ENCODE measurements around the gene FCN1. TPM values are rescaled to one million over a fixed set of nuclear protein-coding genes. Genes with fewer than 3 reads are reported as not detected.

The FCN1 gene
- total RNA-seq, 1 donor from 2014 or later = not detected

- Mint-ChIP-seq H3K4me1 (ENCODE audit: unreplicated experiment) (peaks cover 2% of the 10 kb centered on the region), H3K27me3 (ENCODE audit: unreplicated experiment) (peaks cover 2% of the 10 kb centered on the region), H3K9me3 (ENCODE audit: unreplicated experiment) (no peaks in the 10 kb centered on the region), H3K27ac (ENCODE audit: unreplicated experiment) (no peak overlapping the region), H3K36me3 (ENCODE audit: low read depth, unreplicated experiment) (no peaks in the 10 kb centered on the region), H3K4me3 (ENCODE audit: unreplicated experiment) (no peak overlapping the region)
- DNase-seq (ENCODE audit: low spot score) = no peak
- no peak for TF ChIP-seq CTCF (IDR thresholded peaks at IDR 0.05; ENCODE audit: unreplicated experiment)
These were observed 31.2 kb downstream of the FCN1 start for GRCh38 chr9:134886413-134886913.

- Mint-ChIP-seq H3K4me1 (ENCODE audit: unreplicated experiment) (peaks cover 2% of the 10 kb centered on the region), H3K9me3 (ENCODE audit: unreplicated experiment) (no peaks in the 10 kb centered on the region), H3K4me3 (ENCODE audit: unreplicated experiment) (no peak overlapping the region), H3K27me3 (ENCODE audit: unreplicated experiment) (no peaks in the 10 kb centered on the region), H3K36me3 (ENCODE audit: low read depth, unreplicated experiment) (no peaks in the 10 kb centered on the region), H3K27ac (ENCODE audit: unreplicated experiment) (no peak overlapping the region)
- no peak for TF ChIP-seq CTCF (IDR thresholded peaks at IDR 0.05; ENCODE audit: unreplicated experiment)
- no peak for DNase-seq (ENCODE audit: low spot score)
These were observed 31.9 kb downstream of the FCN1 start for GRCh38 chr9:134885679-134886412.

- no peak for TF ChIP-seq CTCF (IDR thresholded peaks at IDR 0.05; ENCODE audit: unreplicated experiment)
- H3K4me3 Mint-ChIP-seq (ENCODE audit: unreplicated experiment) = no peak overlapping the region
- no peaks in the 10 kb centered on the region for H3K36me3 Mint-ChIP-seq (ENCODE audit: low read depth, unreplicated experiment)
- H3K9me3 Mint-ChIP-seq (ENCODE audit: unreplicated experiment) = no peaks in the 10 kb centered on the region
- no peaks in the 10 kb centered on the region for H3K27me3 Mint-ChIP-seq (ENCODE audit: unreplicated experiment)
- H3K4me1 Mint-ChIP-seq (ENCODE audit: unreplicated experiment) = peaks cover 2% of the 10 kb centered on the region
- DNase-seq (ENCODE audit: low spot score) = no peak
- no peak overlapping the region for H3K27ac Mint-ChIP-seq (ENCODE audit: unreplicated experiment)
These were observed 32.6 kb downstream of the FCN1 start for GRCh38 chr9:134885001-134885678.

- H3K4me3 Mint-ChIP-seq (ENCODE audit: unreplicated experiment) = no peak overlapping the region
- no peaks in the 10 kb centered on the region for H3K27me3 Mint-ChIP-seq (ENCODE audit: unreplicated experiment)
- H3K36me3 Mint-ChIP-seq (ENCODE audit: low read depth, unreplicated experiment) = no peaks in the 10 kb centered on the region
- no peak for TF ChIP-seq CTCF (IDR thresholded peaks at IDR 0.05; ENCODE audit: unreplicated experiment)
- H3K4me1 Mint-ChIP-seq (ENCODE audit: unreplicated experiment) = peaks cover 2% of the 10 kb centered on the region
- H3K9me3 Mint-ChIP-seq (ENCODE audit: unreplicated experiment) = no peaks in the 10 kb centered on the region
- DNase-seq (ENCODE audit: low spot score) = no peak
- no peak overlapping the region for H3K27ac Mint-ChIP-seq (ENCODE audit: unreplicated experiment)
These were observed 33.2 kb downstream of the FCN1 start for GRCh38 chr9:134884492-134884891.
